ENCODE data around the gene CEBPB.

The CEBPB gene

GRCh38 chr20:50223039-50224005, 32.7 kb downstream of the CEBPB start:
- H3K27ac ChIP-seq (ENCODE audit: low read depth, low read length) = peak overlapping the region; percentile 61; the same call in 1 of the 2 replicates
- H3K79me2 ChIP-seq (ENCODE audit: control insufficient read depth, insufficient read depth, low read length, unreplicated experiment) = no peaks in the 10 kb centered on the region
- H3K4me1 ChIP-seq (ENCODE audit: control insufficient read depth, insufficient read depth, low read length, unreplicated experiment) = peaks cover 36% of the 10 kb centered on the region
- no peak overlapping the region for H2AFZ ChIP-seq (ENCODE audit: low read length, unreplicated experiment)
- H3K4me3 ChIP-seq (ENCODE audit: low read depth, low read length) = no peak overlapping the region
- H3K36me3 ChIP-seq (ENCODE audit: insufficient read depth, low read length) = no peaks in the 10 kb centered on the region
- no peaks in the 10 kb centered on the region for H3K27me3 ChIP-seq (ENCODE audit: insufficient read depth, low read length)

GRCh38 chr20:50224052-50224451, 33.4 kb downstream of the CEBPB start:
- H3K27ac ChIP-seq (ENCODE audit: low read depth, low read length) = peak overlapping the region; percentile 61; the same call in 1 of the 2 replicates
- H3K36me3 ChIP-seq (ENCODE audit: insufficient read depth, low read length) = no peaks in the 10 kb centered on the region
- no peaks in the 10 kb centered on the region for H3K79me2 ChIP-seq (ENCODE audit: control insufficient read depth, insufficient read depth, low read length, unreplicated experiment)
- H3K4me3 ChIP-seq (ENCODE audit: low read depth, low read length) = no peak overlapping the region
- H3K4me1 ChIP-seq (ENCODE audit: control insufficient read depth, insufficient read depth, low read length, unreplicated experiment) = peaks cover 36% of the 10 kb centered on the region
- H3K27me3 ChIP-seq (ENCODE audit: insufficient read depth, low read length) = no peaks in the 10 kb centered on the region
- H2AFZ ChIP-seq (ENCODE audit: low read length, unreplicated experiment) = no peak overlapping the region

DNA sequence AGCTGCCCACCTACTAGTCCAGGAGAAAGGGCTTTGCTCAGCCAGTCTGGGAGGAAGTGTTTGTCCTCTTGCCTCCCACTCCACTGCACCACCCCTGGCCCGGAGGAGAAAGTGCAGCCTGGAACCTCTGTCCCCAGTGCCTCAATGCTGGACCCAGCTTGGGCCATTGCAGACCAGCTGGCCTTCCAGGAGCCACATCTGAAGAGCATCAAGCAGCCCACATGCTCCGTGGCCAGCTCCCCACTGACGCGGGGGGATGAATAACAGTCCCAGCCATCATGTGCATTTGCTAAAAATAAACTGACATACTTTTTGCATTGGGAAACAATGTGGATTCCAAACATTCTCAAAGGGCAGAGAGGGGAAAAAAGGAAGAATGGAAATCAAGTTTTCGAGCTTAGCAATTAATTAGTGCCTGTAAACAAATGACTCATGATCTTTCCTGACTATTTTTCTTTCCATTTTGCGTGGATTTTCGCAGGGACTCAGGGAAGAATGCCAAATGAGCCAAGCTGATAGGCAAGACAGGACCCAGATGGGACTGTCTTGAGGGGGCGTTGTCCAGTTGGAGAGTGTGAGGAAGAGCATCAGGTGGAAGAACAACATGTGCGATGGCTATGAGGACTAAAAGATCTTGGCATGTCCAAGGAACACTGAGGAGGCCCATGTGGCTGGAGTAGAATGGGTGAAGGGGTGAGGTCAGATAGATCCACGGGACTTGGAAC, 34.1 kb downstream of the CEBPB start:
- H3K27ac ChIP-seq (ENCODE audit: low read depth, low read length) = peak overlapping the region; percentile 61
- no peak overlapping the region for H3K4me3 ChIP-seq (ENCODE audit: low read depth, low read length)
- H3K4me1 ChIP-seq (ENCODE audit: control insufficient read depth, insufficient read depth, low read length, unreplicated experiment) = peaks cover 36% of the 10 kb centered on the region
- no peaks in the 10 kb centered on the region for H3K79me2 ChIP-seq (ENCODE audit: control insufficient read depth, insufficient read depth, low read length, unreplicated experiment)
- H3K36me3 ChIP-seq (ENCODE audit: insufficient read depth, low read length) = no peaks in the 10 kb centered on the region
- H2AFZ ChIP-seq (ENCODE audit: low read length, unreplicated experiment) = no peak overlapping the region
- no peaks in the 10 kb centered on the region for H3K27me3 ChIP-seq (ENCODE audit: insufficient read depth, low read length)

DNA sequence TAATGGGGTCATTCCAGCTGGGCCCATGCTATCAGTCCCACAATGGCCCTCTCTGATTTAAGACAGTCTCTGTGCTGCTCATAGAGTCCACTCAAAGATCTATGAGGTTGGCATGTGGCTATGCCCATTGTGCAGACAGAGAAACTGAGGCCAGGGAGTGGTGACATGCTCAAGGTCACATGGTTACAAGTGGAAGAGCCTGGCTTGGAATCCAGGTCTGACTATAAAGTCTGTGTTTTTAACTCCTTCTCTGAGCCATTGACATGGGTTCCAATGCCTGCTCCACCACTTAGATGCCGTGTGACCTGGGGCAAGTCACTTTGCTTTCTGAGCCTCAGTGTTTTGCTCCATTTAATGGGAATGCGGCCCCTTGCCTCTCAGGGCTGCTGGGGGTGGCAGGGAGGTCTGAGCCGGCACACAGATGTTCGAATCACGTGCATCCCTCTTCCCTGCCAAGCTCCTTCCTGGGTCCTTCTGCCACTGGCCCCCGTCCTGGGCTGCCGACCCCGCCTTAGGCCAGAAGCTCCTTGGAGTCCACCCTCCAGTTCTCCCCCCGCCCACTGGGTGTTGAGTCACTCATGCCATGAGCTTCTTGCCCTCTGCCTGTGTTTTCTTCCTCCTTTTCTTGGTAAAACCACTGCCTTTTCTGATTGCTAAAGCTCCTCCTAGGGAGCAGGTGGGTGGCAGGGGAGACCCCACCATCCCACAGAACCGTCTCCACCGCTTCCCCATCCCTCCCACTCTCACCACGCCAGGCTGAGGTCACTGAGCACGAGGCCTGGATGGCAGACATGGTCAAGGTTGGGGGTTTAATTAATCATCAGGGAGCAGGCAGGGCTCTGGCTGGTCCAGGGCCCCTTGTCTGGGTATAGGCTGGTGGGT, 35.7 kb downstream of the CEBPB start:
- no peaks in the 10 kb centered on the region for H3K27me3 ChIP-seq (ENCODE audit: insufficient read depth, low read length)
- H3K4me1 ChIP-seq (ENCODE audit: control insufficient read depth, insufficient read depth, low read length, unreplicated experiment) = peaks cover 27% of the 10 kb centered on the region
- H2AFZ ChIP-seq (ENCODE audit: low read length, unreplicated experiment) = no peak overlapping the region
- H3K79me2 ChIP-seq (ENCODE audit: control insufficient read depth, insufficient read depth, low read length, unreplicated experiment) = no peaks in the 10 kb centered on the region
- no peaks in the 10 kb centered on the region for H3K36me3 ChIP-seq (ENCODE audit: insufficient read depth, low read length)
- no peak overlapping the region for H3K4me3 ChIP-seq (ENCODE audit: low read depth, low read length)
- no peak overlapping the region for H3K27ac ChIP-seq (ENCODE audit: low read depth, low read length)

DNA sequence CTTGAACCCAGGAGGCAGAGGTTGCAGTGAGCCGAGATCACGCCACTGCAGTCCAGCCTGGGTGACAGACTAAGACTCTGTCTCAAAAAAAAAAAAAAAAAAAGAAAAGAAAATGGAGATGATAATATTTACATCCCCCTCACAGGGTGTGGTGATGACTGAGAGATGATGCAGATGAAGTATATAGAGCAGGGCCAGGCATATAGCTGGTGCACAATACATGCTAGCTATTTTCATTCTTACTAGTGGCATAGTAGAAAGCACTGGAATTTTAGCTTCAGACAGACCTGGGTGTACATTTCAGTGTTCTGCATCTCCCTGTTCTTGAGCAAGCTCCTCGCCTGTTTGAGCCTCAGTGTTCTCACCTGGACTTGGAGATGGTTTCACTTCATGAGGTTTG, 36.9 kb downstream of the CEBPB start:
- H2AFZ ChIP-seq (ENCODE audit: low read length, unreplicated experiment) = no peak overlapping the region
- no peaks in the 10 kb centered on the region for H3K36me3 ChIP-seq (ENCODE audit: insufficient read depth, low read length)
- H3K4me1 ChIP-seq (ENCODE audit: control insufficient read depth, insufficient read depth, low read length, unreplicated experiment) = peaks cover 17% of the 10 kb centered on the region
- H3K4me3 ChIP-seq (ENCODE audit: low read depth, low read length) = no peak overlapping the region
- no peaks in the 10 kb centered on the region for H3K27me3 ChIP-seq (ENCODE audit: insufficient read depth, low read length)
- H3K79me2 ChIP-seq (ENCODE audit: control insufficient read depth, insufficient read depth, low read length, unreplicated experiment) = no peaks in the 10 kb centered on the region
- no peak overlapping the region for H3K27ac ChIP-seq (ENCODE audit: low read depth, low read length)

DNA sequence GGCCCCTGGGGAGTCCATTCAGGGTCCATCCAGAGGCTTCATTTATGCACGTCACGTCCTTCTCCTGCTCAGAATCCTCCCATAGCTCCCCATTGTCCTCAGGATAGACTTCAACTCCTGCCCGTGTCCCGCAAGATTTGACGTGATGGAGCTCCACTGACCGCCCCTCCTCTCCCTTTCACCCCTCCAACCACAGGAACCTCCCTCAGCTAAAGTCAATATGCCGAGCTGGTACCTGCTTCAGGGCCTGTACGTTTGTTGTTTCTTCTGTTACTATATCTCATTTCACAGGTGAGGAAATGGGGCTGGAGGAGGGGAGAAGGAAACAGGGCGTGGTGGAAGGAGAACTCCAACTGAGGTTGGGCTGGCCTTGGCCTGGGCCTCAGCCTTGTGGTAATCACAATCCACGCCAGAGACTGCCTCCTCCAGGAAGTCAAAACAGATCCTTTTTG, 38.6 kb downstream of the CEBPB start:
- H2AFZ ChIP-seq (ENCODE audit: low read length, unreplicated experiment) = no peak overlapping the region
- no peaks in the 10 kb centered on the region for H3K27me3 ChIP-seq (ENCODE audit: insufficient read depth, low read length)
- no peak overlapping the region for H3K27ac ChIP-seq (ENCODE audit: low read depth, low read length)
- no peak overlapping the region for H3K4me3 ChIP-seq (ENCODE audit: low read depth, low read length)
- peaks cover 17% of the 10 kb centered on the region for H3K4me1 ChIP-seq (ENCODE audit: control insufficient read depth, insufficient read depth, low read length, unreplicated experiment)
- H3K36me3 ChIP-seq (ENCODE audit: insufficient read depth, low read length) = no peaks in the 10 kb centered on the region
- H3K79me2 ChIP-seq (ENCODE audit: control insufficient read depth, insufficient read depth, low read length, unreplicated experiment) = no peaks in the 10 kb centered on the region

- Histone ChIP-seq H3K36me3 (ENCODE audit: insufficient read depth, low read length) (no peaks in the 10 kb centered on the region), H3K4me1 (ENCODE audit: control insufficient read depth, insufficient read depth, low read length, unreplicated experiment) (peaks cover 11% of the 10 kb centered on the region), H2AFZ (ENCODE audit: low read length, unreplicated experiment) (no peak overlapping the region), H3K27me3 (ENCODE audit: insufficient read depth, low read length) (no peaks in the 10 kb centered on the region), H3K27ac (ENCODE audit: low read depth, low read length) (no peak overlapping the region), H3K4me3 (ENCODE audit: low read depth, low read length) (no peak overlapping the region), H3K79me2 (ENCODE audit: control insufficient read depth, insufficient read depth, low read length, unreplicated experiment) (no peaks in the 10 kb centered on the region)
Measured at GRCh38 chr20:50230184-50230583, 39.6 kb downstream of the CEBPB start.

DNA sequence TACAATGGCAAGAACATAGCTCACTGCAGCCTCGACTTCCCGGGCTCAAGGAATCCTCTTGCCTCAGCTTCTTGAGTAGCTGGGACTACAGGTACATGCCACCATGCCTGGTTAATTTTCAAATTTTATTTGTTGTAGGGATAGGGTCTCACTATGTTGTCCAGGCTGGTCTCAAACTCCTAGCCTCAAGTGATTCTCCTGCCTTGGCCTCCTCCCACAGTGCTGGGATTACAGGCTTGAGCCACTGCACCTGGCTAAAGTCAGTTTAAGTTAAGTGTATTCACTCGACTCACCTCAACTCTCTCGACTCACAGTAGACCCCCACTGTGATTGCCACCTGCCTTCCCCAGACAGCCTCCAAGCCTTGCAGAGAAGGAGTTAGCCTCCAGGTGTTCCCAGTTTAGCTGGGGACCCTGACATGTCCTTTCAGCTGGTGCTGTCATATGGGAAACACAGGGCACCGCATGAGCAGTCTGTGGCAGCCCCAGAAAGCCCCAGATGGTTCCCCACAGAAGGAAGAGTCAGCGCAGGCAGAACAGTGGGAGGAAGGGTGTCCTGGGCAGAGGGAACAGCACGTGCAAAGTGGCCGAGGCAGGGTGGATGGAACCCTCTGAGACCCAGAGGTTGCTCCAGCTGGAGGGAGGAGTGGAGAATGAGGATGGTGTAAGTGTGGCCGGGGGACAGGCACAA, 40.4 kb downstream of the CEBPB start:
- no peak overlapping the region for H2AFZ ChIP-seq (ENCODE audit: low read length, unreplicated experiment)
- H3K4me3 ChIP-seq (ENCODE audit: low read depth, low read length) = no peak overlapping the region
- H3K79me2 ChIP-seq (ENCODE audit: control insufficient read depth, insufficient read depth, low read length, unreplicated experiment) = no peaks in the 10 kb centered on the region
- no peak overlapping the region for H3K27ac ChIP-seq (ENCODE audit: low read depth, low read length)
- H3K27me3 ChIP-seq (ENCODE audit: insufficient read depth, low read length) = no peaks in the 10 kb centered on the region
- H3K36me3 ChIP-seq (ENCODE audit: insufficient read depth, low read length) = no peaks in the 10 kb centered on the region
- H3K4me1 ChIP-seq (ENCODE audit: control insufficient read depth, insufficient read depth, low read length, unreplicated experiment) = peaks cover 10% of the 10 kb centered on the region

- Histone ChIP-seq H2AFZ (ENCODE audit: low read length, unreplicated experiment) (no peak overlapping the region), H3K79me2 (ENCODE audit: control insufficient read depth, insufficient read depth, low read length, unreplicated experiment) (no peaks in the 10 kb centered on the region), H3K36me3 (ENCODE audit: insufficient read depth, low read length) (no peaks in the 10 kb centered on the region), H3K4me3 (ENCODE audit: low read depth, low read length) (no peak overlapping the region), H3K27ac (ENCODE audit: low read depth, low read length) (no peak overlapping the region), H3K4me1 (ENCODE audit: control insufficient read depth, insufficient read depth, low read length, unreplicated experiment) (peaks cover 7% of the 10 kb centered on the region), H3K27me3 (ENCODE audit: insufficient read depth, low read length) (no peaks in the 10 kb centered on the region)
Measured at GRCh38 chr20:50231854-50232253, 41.2 kb downstream of the CEBPB start.
